CD4-positive, alpha-beta T cell treated with Interleukin-4 for 4 hours (primary cell): ENCODE data around the gene FMO4.
"Not testable (repeated sequence)": the region's sequence is repeated elsewhere in the genome, so short reads cannot be mapped to it uniquely, and the experiment has no call there.

Source experiments
- DNase-seq: peaks from one replicate; pipeline ENCODE4 v3.0.0-alpha.2; 2020

Gene FMO4

GRCh38 chr1:171335964-171336363, 22.0 kb downstream of the FMO4 start:
- DNase-seq: no peak

- DNase-seq: not testable (repeated sequence)
Observed at GRCh38 chr1:171339345-171339744, 25.4 kb downstream of the FMO4 start.

- no peak for DNase-seq
Observed at GRCh38 chr1:171343727-171344472, 29.9 kb downstream of the FMO4 start.

- no peak for DNase-seq
Observed at GRCh38 chr1:171344473-171344820, 30.5 kb downstream of the FMO4 start.

- no peak for DNase-seq
Observed at GRCh38 chr1:171345536-171345935, 31.6 kb downstream of the FMO4 start.

GRCh38 chr1:171346881-171347280, 32.9 kb downstream of the FMO4 start:
- no peak for DNase-seq

GRCh38 chr1:171350594-171350993, 36.6 kb downstream of the FMO4 start:
- no peak for DNase-seq

- DNase-seq: no peak
Observed at GRCh38 chr1:171351961-171352360, 38.0 kb downstream of the FMO4 start.

- no peak for DNase-seq
Observed at GRCh38 chr1:171352554-171352953, 38.6 kb downstream of the FMO4 start.

- DNase-seq: no peak
Observed at GRCh38 chr1:171355727-171356126, 41.7 kb downstream of the FMO4 start.

- DNase-seq: no peak
Observed at GRCh38 chr1:171357179-171357578, 43.2 kb downstream of the FMO4 start.

GRCh38 chr1:171359355-171359648, 45.3 kb downstream of the FMO4 start:
- not testable (repeated sequence) for DNase-seq

GRCh38 chr1:171359731-171360527, 45.9 kb downstream of the FMO4 start:
- not testable (repeated sequence) for DNase-seq

GRCh38 chr1:171366085-171366484, 52.1 kb downstream of the FMO4 start:
- no peak for DNase-seq

- DNase-seq: no peak
Observed at GRCh38 chr1:171366816-171367215, 52.8 kb downstream of the FMO4 start.

GRCh38 chr1:171367436-171367835, 53.5 kb downstream of the FMO4 start:
- DNase-seq: no peak

- DNase-seq: no peak
Observed at GRCh38 chr1:171372418-171373084, 58.6 kb downstream of the FMO4 start.

GRCh38 chr1:171373357-171374122, 59.6 kb downstream of the FMO4 start:
- not testable (repeated sequence) for DNase-seq

GRCh38 chr1:171379846-171380245, 65.9 kb downstream of the FMO4 start:
- no peak for DNase-seq

- no peak for DNase-seq
Observed at GRCh38 chr1:171381866-171382210, 67.9 kb downstream of the FMO4 start.

GRCh38 chr1:171384496-171384895, 70.5 kb downstream of the FMO4 start:
- DNase-seq: no peak

GRCh38 chr1:171389171-171389570, 75.2 kb downstream of the FMO4 start:
- DNase-seq: no peak

GRCh38 chr1:171390740-171391139, 76.8 kb downstream of the FMO4 start:
- not testable (repeated sequence) for DNase-seq
